Subcutaneous adipose tissue (tissue), 4 donors: ENCODE data around the gene HCFC2. TPM values are rescaled to one million over a fixed set of nuclear protein-coding genes. Genes with fewer than 3 reads are reported as not detected.

ENCODE experiments used
- total RNA-seq, 4 donors: library from RNA; depleted of rRNA; stranded (reverse); fragments of >200 nt; gene quantifications; one replicate each; pipeline ENCODE4 v1.1.0, GENCODE V29; 2016
- TF ChIP-seq, protein P1 (sequence below): fragments of 450-650 bp; IDR thresholded peaks from one replicate; pipeline ENCODE4 v1.5.1; 2016; ENCODE audit warnings: low read depth, mild to moderate bottlenecking, control low read depth, antibody characterized with exemption, moderate library complexity

Gene HCFC2
- total RNA-seq, 4 donors from 2014 or later, result 23.3 to 34.7 (median 29.4) TPM

GRCh38 chr12:104137902-104138796 is 73.8 kb downstream of the HCFC2 start, which contains the start of gene NFYB:
Gene NFYB (minus strand): TSS chr12:104138210. CDS start chr12:104135453, 2,757 bp downstream.
- TF ChIP-seq, protein P1, sequence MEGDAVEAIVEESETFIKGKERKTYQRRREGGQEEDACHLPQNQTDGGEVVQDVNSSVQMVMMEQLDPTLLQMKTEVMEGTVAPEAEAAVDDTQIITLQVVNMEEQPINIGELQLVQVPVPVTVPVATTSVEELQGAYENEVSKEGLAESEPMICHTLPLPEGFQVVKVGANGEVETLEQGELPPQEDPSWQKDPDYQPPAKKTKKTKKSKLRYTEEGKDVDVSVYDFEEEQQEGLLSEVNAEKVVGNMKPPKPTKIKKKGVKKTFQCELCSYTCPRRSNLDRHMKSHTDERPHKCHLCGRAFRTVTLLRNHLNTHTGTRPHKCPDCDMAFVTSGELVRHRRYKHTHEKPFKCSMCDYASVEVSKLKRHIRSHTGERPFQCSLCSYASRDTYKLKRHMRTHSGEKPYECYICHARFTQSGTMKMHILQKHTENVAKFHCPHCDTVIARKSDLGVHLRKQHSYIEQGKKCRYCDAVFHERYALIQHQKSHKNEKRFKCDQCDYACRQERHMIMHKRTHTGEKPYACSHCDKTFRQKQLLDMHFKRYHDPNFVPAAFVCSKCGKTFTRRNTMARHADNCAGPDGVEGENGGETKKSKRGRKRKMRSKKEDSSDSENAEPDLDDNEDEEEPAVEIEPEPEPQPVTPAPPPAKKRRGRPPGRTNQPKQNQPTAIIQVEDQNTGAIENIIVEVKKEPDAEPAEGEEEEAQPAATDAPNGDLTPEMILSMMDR, result no peak

GRCh38 chr12:104138797-104139152 is 74.4 kb downstream of the HCFC2 start:
- TF ChIP-seq, protein P1, result no peak

DNA sequence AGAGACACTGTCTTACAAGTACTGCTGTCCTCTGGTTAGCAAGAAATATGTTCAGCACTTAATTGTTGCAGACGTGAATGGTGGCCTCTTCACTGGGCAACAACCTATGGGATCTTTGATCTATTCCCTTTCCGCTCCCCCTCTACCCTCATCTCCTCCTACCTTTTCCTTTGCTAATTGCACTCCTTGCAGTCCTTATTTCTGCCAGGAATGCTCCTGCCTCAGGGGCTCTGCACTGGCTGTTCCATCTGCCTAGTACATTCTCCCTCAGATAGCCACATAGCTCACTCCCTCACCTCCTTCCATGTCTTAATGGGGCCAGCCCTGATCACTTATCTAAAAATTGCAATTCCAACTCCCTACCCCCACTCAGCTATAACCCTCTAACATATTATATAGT is 78.2 kb downstream of the HCFC2 start:
- TF ChIP-seq, protein P1, result no peak

GRCh38 chr12:104143002-104143401 is 78.7 kb downstream of the HCFC2 start:
- TF ChIP-seq, protein P1, result no peak

- TF ChIP-seq, protein P1, result no peak
Measured at GRCh38 chr12:104143918-104144317, 79.6 kb downstream of the HCFC2 start.

GRCh38 chr12:104147346-104147745 is 83.0 kb downstream of the HCFC2 start:
- TF ChIP-seq, protein P1, result no peak

GRCh38 chr12:104150416-104150815 is 86.1 kb downstream of the HCFC2 start:
- TF ChIP-seq, protein P1, result no peak
